HEK293 (cell line): ENCODE results near the gene STON2.

Experiments
- CTCF ChIA-PET: fragments of 350-600 bp; formaldehyde crosslinking; extraction: SDS; loops from one replicate; lab custom pipeline; 2021; ENCODE audit warnings: antibody characterized with exemption; lab: Yijun Ruan, JAX
- POLR2A ChIA-PET: fragments of 300-600 bp; formaldehyde crosslinking; extraction: SDS; loops from one replicate; lab custom pipeline; 2020; ENCODE audit warnings: antibody characterized with exemption, inconsistent platforms; lab: Yijun Ruan, JAX
- H3K27ac ChIP-seq: fragments of 200-500 bp; sonication (Bioruptor generic); 2 replicates; pipeline ENCODE4 v1.5.1; 2014; ENCODE audit warnings: low read depth, low read length, control low read depth, inconsistent platforms; ENCODE audit errors: extremely low read depth
- H3K36me3 ChIP-seq, 2 experiments: fragments of 200-500 bp in 1 of 2; sonication (Bioruptor generic) in 1 of 2; 1 replicate in 1 of 2; 2 replicates in 1 of 2; pipeline ENCODE4 v1.5.1; 2014 to 2017; ENCODE audit warnings: inconsistent platforms in 2 of 2, low read length in 2 of 2; ENCODE audit not compliant: control insufficient read depth in 2 of 2, insufficient read depth in 1 of 2
- H3K4me1 ChIP-seq: fragments of 200-500 bp; sonication (Bioruptor generic); 2 replicates; pipeline ENCODE4 v1.5.1; 2014; ENCODE audit warnings: mild to moderate bottlenecking, low read length, inconsistent platforms; ENCODE audit not compliant: control insufficient read depth, insufficient read depth
- H3K4me3 ChIP-seq: 2 replicates; pipeline ENCODE4 v1.5.1; 2011; ENCODE audit warnings: low read depth, mild to moderate bottlenecking, control low read depth, low read length, moderate library complexity
- H3K9me3 ChIP-seq: fragments of 200-500 bp; sonication (Bioruptor generic); 2 replicates; pipeline ENCODE4 v1.5.1; 2014; ENCODE audit warnings: low read depth, low read length, inconsistent platforms; ENCODE audit not compliant: control insufficient read depth, insufficient read depth
- GLI4 ChIP-seq: fragments of 450-650 bp; formaldehyde crosslinking; IDR thresholded peaks from 2 replicates; pipeline ENCODE4 v1.5.1; 2016; ENCODE audit warnings: missing biosample characterization, missing genetic modification characterization
- KLF7 ChIP-seq: fragments of 450-650 bp; formaldehyde crosslinking; IDR thresholded peaks from 2 replicates; pipeline ENCODE4 v1.5.1; 2016; ENCODE audit warnings: missing biosample characterization, missing genetic modification characterization, borderline replicate concordance
- REST ChIP-seq: fragments of 450-650 bp; formaldehyde crosslinking; IDR thresholded peaks from 2 replicates; pipeline ENCODE4 v1.5.1; 2016; ENCODE audit warnings: missing biosample characterization, missing genetic modification characterization
- SCRT2 ChIP-seq: fragments of 450-650 bp; formaldehyde crosslinking; IDR thresholded peaks from 2 replicates; pipeline ENCODE4 v1.5.1; 2016; ENCODE audit warnings: missing biosample characterization, missing genetic modification characterization
- ZIC2 ChIP-seq: fragments of 450-650 bp; formaldehyde crosslinking; IDR thresholded peaks from 2 replicates; pipeline ENCODE4 v1.5.1; 2016; ENCODE audit warnings: missing biosample characterization, missing genetic modification characterization
- ZNF280C ChIP-seq: fragments of 450-650 bp; formaldehyde crosslinking; IDR thresholded peaks from 2 replicates; pipeline ENCODE4 v1.5.1; 2016; ENCODE audit warnings: missing biosample characterization, missing genetic modification characterization
- ZNF391 ChIP-seq: fragments of 450-650 bp; formaldehyde crosslinking; IDR thresholded peaks from 2 replicates; pipeline ENCODE4 v1.5.1; 2016; ENCODE audit warnings: low read depth, missing biosample characterization, missing genetic modification characterization, borderline replicate concordance
- ZNF521 ChIP-seq: fragments of 450-650 bp; formaldehyde crosslinking; IDR thresholded peaks from 2 replicates; pipeline ENCODE4 v1.5.1; 2017; ENCODE audit warnings: missing biosample characterization, mild to moderate bottlenecking, missing genetic modification characterization
- ZNF677 ChIP-seq: fragments of 450-650 bp; IDR thresholded peaks from 2 replicates; pipeline ENCODE4 v1.5.0; 2018; ENCODE audit warnings: missing biosample characterization, mild to moderate bottlenecking, missing genetic modification characterization, moderate library complexity
- ZNF692 ChIP-seq: fragments of 450-650 bp; formaldehyde crosslinking; IDR thresholded peaks from 2 replicates; pipeline ENCODE4 v1.5.1; 2016; ENCODE audit warnings: missing biosample characterization, missing genetic modification characterization
- ZNF701 ChIP-seq: fragments of 450-650 bp; formaldehyde crosslinking; IDR thresholded peaks from 2 replicates; pipeline ENCODE4 v1.5.1; 2016; ENCODE audit warnings: missing biosample characterization, missing genetic modification characterization
- ZNF843 ChIP-seq: fragments of 450-650 bp; formaldehyde crosslinking; IDR thresholded peaks from 2 replicates; pipeline ENCODE4 v1.5.1; 2016; ENCODE audit warnings: missing biosample characterization, missing genetic modification characterization
- TF ChIP-seq, protein P1 (sequence below): fragments of 450-650 bp; formaldehyde crosslinking; IDR thresholded peaks from 2 replicates; pipeline ENCODE4 v1.5.1; 2016; ENCODE audit warnings: missing biosample characterization, missing genetic modification characterization

STON2 gene

DNA sequence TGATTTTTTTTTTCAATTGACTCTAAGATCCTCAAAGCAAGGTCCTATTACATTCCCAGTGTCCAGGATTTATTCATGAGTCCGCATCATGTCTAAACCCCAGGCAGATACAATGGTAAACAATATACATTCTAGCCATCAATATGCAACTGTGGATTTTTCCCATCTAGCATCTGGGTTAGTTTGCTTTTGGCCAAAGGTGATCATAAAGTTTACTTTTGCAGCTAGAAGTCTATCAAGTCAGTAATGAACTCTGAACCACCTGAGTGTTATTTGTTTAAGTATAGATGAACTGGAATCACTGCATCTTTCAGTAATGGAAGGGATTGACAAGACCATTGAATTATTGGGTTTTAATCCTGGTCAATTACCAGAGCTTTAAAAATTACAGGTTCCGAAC is 80.8 kb downstream of the STON2 start (continued):
- no peak for TF ChIP-seq ZNF692 (tag by site-specific recombination)
- TF ChIP-seq GLI4: no peak
- TF ChIP-seq ZNF843: no peak
- no peak for TF ChIP-seq ZNF677 (tag by site-specific recombination)
- no peak for TF ChIP-seq ZNF391 (tag by site-specific recombination)
- TF ChIP-seq ZNF521 (tag by site-specific recombination): no peak
- TF ChIP-seq, all 188 proteins: peak for 0

GRCh38 chr14:81315341-81315740 is 84.8 kb downstream of the STON2 start:
- Histone ChIP-seq H3K4me1 (no peaks in the 10 kb centered on the region), H3K4me3 (no peak overlapping the region), H3K36me3 (no peaks in the 10 kb centered on the region), H3K9me3 (no peaks in the 10 kb centered on the region), H3K27ac (no peak overlapping the region)
- ChIA-PET POLR2A (no interaction called here), CTCF (interaction anchor here (1.1 kb wide), 1 partner anchor 138 kb away, joined by 3 read pairs; no protein-coding TSS in a partner anchor)
- TF ChIP-seq ZNF701 (tag by site-specific recombination) (no peak), ZNF280C (tag by site-specific recombination) (no peak), KLF7 (tag by site-specific recombination) (no peak), SCRT2 (tag by site-specific recombination) (peak; percentile 89)
- TF ChIP-seq, protein P1, sequence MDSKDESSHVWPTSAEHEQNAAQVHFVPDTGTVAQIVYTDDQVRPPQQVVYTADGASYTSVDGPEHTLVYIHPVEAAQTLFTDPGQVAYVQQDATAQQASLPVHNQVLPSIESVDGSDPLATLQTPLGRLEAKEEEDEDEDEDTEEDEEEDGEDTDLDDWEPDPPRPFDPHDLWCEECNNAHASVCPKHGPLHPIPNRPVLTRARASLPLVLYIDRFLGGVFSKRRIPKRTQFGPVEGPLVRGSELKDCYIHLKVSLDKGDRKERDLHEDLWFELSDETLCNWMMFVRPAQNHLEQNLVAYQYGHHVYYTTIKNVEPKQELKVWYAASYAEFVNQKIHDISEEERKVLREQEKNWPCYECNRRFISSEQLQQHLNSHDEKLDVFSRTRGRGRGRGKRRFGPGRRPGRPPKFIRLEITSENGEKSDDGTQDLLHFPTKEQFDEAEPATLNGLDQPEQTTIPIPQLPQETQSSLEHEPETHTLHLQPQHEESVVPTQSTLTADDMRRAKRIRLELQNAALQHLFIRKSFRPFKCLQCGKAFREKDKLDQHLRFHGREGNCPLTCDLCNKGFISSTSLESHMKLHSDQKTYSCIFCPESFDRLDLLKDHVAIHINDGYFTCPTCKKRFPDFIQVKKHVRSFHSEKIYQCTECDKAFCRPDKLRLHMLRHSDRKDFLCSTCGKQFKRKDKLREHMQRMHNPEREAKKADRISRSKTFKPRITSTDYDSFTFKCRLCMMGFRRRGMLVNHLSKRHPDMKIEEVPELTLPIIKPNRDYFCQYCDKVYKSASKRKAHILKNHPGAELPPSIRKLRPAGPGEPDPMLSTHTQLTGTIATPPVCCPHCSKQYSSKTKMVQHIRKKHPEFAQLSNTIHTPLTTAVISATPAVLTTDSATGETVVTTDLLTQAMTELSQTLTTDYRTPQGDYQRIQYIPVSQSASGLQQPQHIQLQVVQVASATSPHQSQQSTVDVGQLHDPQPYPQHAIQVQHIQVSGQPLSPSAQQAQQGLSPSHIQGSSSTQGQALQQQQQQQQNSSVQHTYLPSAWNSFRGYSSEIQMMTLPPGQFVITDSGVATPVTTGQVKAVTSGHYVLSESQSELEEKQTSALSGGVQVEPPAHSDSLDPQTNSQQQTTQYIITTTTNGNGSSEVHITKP (tag by site-specific recombination): peak; percentile 34

DNA sequence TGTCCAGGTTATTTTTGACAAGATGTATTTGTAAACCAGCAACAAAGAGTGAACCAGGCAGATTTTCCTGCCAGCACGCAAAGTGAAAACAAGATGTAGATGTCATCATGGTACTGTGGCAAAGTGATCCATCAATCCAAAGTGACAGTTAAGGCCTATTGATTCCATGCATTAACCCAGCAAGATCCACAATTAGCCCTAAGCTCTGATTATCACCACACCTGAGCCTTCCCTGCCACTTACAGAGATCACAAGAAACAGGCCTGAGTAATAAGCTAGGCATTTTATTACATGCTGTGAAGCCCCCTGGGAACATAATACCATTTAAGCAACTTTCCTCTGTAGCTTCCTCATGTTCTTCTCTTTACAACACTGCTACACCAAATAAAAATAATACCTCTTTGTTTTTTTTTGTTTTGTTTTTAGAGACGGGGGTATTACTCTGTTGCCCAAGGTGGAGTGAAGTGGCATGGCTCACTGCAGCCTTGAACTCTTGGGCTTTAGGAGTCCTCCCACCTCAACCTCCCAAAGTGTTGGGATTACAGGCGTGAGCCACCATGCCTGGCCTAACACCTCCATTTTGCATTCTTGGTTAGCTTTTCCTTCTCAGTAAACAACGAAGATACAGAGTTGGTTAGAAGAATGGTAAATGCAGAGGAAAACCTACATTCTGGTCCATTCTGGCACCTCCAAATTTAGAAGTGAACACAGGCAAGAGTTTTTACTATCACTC is 85.5 kb downstream of the STON2 start:
- POLR2A ChIA-PET: no interaction called here
- CTCF ChIA-PET: interaction anchor here (0.8 kb wide), 1 partner anchor 139 kb away, joined by 3 read pairs; no protein-coding TSS in a partner anchor

More for the DNA sequence above, 85.5 kb downstream of the STON2 start:
- Histone ChIP-seq H3K4me1 (no peaks in the 10 kb centered on the region), H3K9me3 (no peaks in the 10 kb centered on the region), H3K27ac (no peak overlapping the region)
- TF ChIP-seq ZIC2 (tag by site-specific recombination) (peak; percentile 84), REST (tag by site-specific recombination) (no peak)
- TF ChIP-seq, all 188 proteins: peak for 1
- Histone ChIP-seq H3K36me3 (no peaks in the 10 kb centered on the region), H3K4me3 (no peak overlapping the region)
